Measurements from ENCODE around the gene CIB4.

Gene CIB4

DNA sequence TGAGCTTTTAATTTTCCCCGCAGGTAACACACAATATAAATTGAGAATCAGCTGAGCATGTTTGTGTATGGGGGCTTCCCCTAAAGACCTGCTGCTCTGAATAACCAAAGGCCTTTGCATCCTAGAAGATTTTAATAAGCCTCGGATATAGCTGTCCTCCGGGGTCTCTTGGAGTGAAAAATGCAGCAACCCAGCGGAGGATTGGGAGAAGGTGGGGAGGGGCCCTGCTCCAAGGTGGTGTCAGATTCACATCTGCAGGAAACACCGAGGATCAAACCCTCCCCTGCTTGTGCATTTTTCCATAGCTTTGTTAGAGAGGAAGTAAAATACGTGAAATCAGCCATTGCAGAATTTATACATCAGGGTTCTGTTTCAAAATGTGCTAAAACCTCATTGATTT is 100.2 kb downstream of the CIB4 start:
- Histone ChIP-seq H3K23ac (ENCODE audit: low read length) (no peak overlapping the region), H3K56ac (ENCODE audit: low read length) (no peak overlapping the region), H3K9ac (ENCODE audit: low read length) (no peak overlapping the region), H3K4me2 (ENCODE audit: low read length) (no peak overlapping the region), H4K5ac (ENCODE audit: low read length) (no peak overlapping the region), H2BK120ac (ENCODE audit: low read depth, low read length) (no peak overlapping the region), H2AK5ac (ENCODE audit: low read length) (no peak overlapping the region), H3K27me3 (ENCODE audit: insufficient read depth, low read length, poor library complexity) (no peaks in the 10 kb centered on the region), H3K27ac (ENCODE audit: low read depth, low read length) (no peak overlapping the region), H3K36me3 (ENCODE audit: control insufficient read depth, insufficient read depth, low read length) (no peaks in the 10 kb centered on the region), H3K18ac (ENCODE audit: low read length) (no peak overlapping the region), H3K4ac (ENCODE audit: low read depth, low read length) (no peak overlapping the region), H2BK5ac (ENCODE audit: low read length) (no peak overlapping the region), H3K79me1 (ENCODE audit: low read length) (no peaks in the 10 kb centered on the region), H3K4me3 (ENCODE audit: low read length) (no peak overlapping the region), H2BK15ac (replicated peaks; ENCODE audit: low read depth) (no peak overlapping the region), H3K4me1 (ENCODE audit: control insufficient read depth, low read depth, low read length) (no peaks in the 10 kb centered on the region), H3K79me2 (ENCODE audit: control insufficient read depth, insufficient read depth, low read length) (no peaks in the 10 kb centered on the region), H4K8ac (ENCODE audit: low read depth, low read length) (no peak overlapping the region)
- WGBS (ENCODE audit: extremely low coverage, insufficient coverage, low lambda C conversion rate): no CpG with 5 or more reads among the region's 6 CpGs
- DNase-seq: no peak

DNA sequence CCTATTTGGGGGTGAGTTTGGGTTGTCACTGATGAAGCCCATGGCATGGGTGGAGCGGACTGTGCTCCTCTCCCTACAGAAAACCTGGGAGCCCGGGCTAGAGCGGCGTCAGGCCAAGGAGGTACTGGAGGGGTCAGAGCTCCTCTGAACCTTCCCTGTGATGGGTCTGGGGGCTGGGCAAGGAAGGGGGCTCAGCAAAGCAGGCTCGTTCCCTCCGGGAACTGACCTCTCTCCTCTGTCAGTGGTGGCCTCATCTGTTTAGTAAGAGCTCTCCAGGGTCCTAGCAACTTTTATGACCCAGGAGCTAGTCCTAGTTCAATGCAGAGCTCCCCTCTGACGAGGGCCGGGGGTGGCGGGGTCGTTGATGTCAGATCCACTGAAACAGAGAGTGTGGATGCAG is 100.9 kb downstream of the CIB4 start:
- Histone ChIP-seq H4K5ac (ENCODE audit: low read length) (no peak overlapping the region), H2BK5ac (ENCODE audit: low read length) (no peak overlapping the region)

DNA sequence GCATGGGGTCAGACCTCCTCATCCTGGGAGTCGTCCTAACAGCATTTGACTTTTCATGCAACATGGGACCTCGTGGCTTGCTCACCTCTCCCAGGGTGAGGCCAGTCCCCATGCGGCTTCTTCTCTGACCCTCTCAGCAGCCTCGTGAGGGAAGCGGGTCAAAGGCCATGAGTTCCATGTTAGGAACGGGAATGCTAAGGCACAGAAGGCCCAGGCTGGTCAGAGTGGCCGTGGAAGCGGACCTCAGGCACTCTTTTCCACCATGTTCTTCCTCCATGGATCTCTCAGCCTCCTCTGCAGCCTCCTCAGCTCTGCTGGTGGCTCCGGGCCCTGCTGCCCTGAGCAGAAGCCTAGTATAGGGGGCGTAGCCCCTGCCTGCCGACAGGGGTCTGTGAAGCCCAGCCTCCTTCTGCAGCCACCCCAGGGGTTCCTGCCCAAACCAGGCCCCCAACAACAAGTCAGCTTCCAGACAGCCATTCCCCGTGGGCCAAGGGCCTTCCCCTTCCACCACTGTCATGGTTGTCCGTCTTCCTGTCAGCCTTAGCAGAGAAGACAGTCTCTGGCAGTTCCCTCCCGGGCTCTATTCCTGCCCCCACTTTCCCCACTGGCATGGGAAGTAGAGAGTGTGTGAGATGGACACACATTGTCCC is 103.2 kb downstream of the CIB4 start:
- Histone ChIP-seq H3K9ac (ENCODE audit: low read length) (no peak overlapping the region), H3K4me1 (ENCODE audit: control insufficient read depth, low read depth, low read length) (no peaks in the 10 kb centered on the region), H3K4ac (ENCODE audit: low read depth, low read length) (no peak overlapping the region), H3K27ac (ENCODE audit: low read depth, low read length) (no peak overlapping the region), H3K23ac (ENCODE audit: low read length) (no peak overlapping the region), H4K8ac (ENCODE audit: low read depth, low read length) (no peak overlapping the region), H2BK120ac (ENCODE audit: low read depth, low read length) (no peak overlapping the region), H4K5ac (ENCODE audit: low read length) (no peak overlapping the region), H3K56ac (ENCODE audit: low read length) (no peak overlapping the region), H3K36me3 (ENCODE audit: control insufficient read depth, insufficient read depth, low read length) (no peaks in the 10 kb centered on the region), H3K4me3 (ENCODE audit: low read length) (no peak overlapping the region), H3K79me2 (ENCODE audit: control insufficient read depth, insufficient read depth, low read length) (no peaks in the 10 kb centered on the region), H2AK5ac (ENCODE audit: low read length) (no peak overlapping the region), H3K18ac (ENCODE audit: low read length) (no peak overlapping the region), H2BK5ac (ENCODE audit: low read length) (no peak overlapping the region), H3K79me1 (ENCODE audit: low read length) (no peaks in the 10 kb centered on the region), H2BK15ac (replicated peaks; ENCODE audit: low read depth) (no peak overlapping the region), H3K4me2 (ENCODE audit: low read length) (no peak overlapping the region), H3K27me3 (ENCODE audit: insufficient read depth, low read length, poor library complexity) (no peaks in the 10 kb centered on the region)
- DNase-seq: no peak
- WGBS (ENCODE audit: extremely low coverage, insufficient coverage, low lambda C conversion rate): no CpG with 5 or more reads among the region's 14 CpGs

More for the DNA sequence above, 100.9 kb downstream of the CIB4 start:
- no peak overlapping the region for H3K27ac ChIP-seq (ENCODE audit: low read depth, low read length)
- H3K18ac ChIP-seq (ENCODE audit: low read length): no peak overlapping the region
- H3K56ac ChIP-seq (ENCODE audit: low read length): no peak overlapping the region
- no peaks in the 10 kb centered on the region for H3K4me1 ChIP-seq (ENCODE audit: control insufficient read depth, low read depth, low read length)
- no peak overlapping the region for H3K23ac ChIP-seq (ENCODE audit: low read length)
- no peaks in the 10 kb centered on the region for H3K27me3 ChIP-seq (ENCODE audit: insufficient read depth, low read length, poor library complexity)
- H3K9ac ChIP-seq (ENCODE audit: low read length): no peak overlapping the region
- H3K4ac ChIP-seq (ENCODE audit: low read depth, low read length): no peak overlapping the region
- no peak overlapping the region for H3K4me3 ChIP-seq (ENCODE audit: low read length)
- no CpG with 5 or more reads among the region's 10 CpGs for WGBS (ENCODE audit: extremely low coverage, insufficient coverage, low lambda C conversion rate)
- H2AK5ac ChIP-seq (ENCODE audit: low read length): no peak overlapping the region
- DNase-seq: no peak
- H3K79me2 ChIP-seq (ENCODE audit: control insufficient read depth, insufficient read depth, low read length): no peaks in the 10 kb centered on the region
- no peak overlapping the region for H3K4me2 ChIP-seq (ENCODE audit: low read length)
- no peak overlapping the region for H2BK15ac ChIP-seq (replicated peaks; ENCODE audit: low read depth)
- H2BK120ac ChIP-seq (ENCODE audit: low read depth, low read length): no peak overlapping the region
- no peak overlapping the region for H4K8ac ChIP-seq (ENCODE audit: low read depth, low read length)
- no peaks in the 10 kb centered on the region for H3K36me3 ChIP-seq (ENCODE audit: control insufficient read depth, insufficient read depth, low read length)
- no peaks in the 10 kb centered on the region for H3K79me1 ChIP-seq (ENCODE audit: low read length)

- Histone ChIP-seq H3K79me1 (ENCODE audit: low read length) (no peaks in the 10 kb centered on the region), H3K4ac (ENCODE audit: low read depth, low read length) (no peak overlapping the region), H2BK120ac (ENCODE audit: low read depth, low read length) (no peak overlapping the region), H3K4me2 (ENCODE audit: low read length) (no peak overlapping the region), H3K79me2 (ENCODE audit: control insufficient read depth, insufficient read depth, low read length) (no peaks in the 10 kb centered on the region), H2AK5ac (ENCODE audit: low read length) (no peak overlapping the region), H3K27me3 (ENCODE audit: insufficient read depth, low read length, poor library complexity) (no peaks in the 10 kb centered on the region), H3K56ac (ENCODE audit: low read length) (no peak overlapping the region), H3K18ac (ENCODE audit: low read length) (no peak overlapping the region), H3K23ac (ENCODE audit: low read length) (no peak overlapping the region), H2BK15ac (replicated peaks; ENCODE audit: low read depth) (no peak overlapping the region), H4K8ac (ENCODE audit: low read depth, low read length) (no peak overlapping the region), H3K27ac (ENCODE audit: low read depth, low read length) (no peak overlapping the region), H4K5ac (ENCODE audit: low read length) (no peak overlapping the region), H3K36me3 (ENCODE audit: control insufficient read depth, insufficient read depth, low read length) (no peaks in the 10 kb centered on the region), H3K4me1 (ENCODE audit: control insufficient read depth, low read depth, low read length) (no peaks in the 10 kb centered on the region), H2BK5ac (ENCODE audit: low read length) (no peak overlapping the region), H3K9ac (ENCODE audit: low read length) (no peak overlapping the region), H3K4me3 (ENCODE audit: low read length) (no peak overlapping the region)
- no peak for DNase-seq
- WGBS (ENCODE audit: extremely low coverage, insufficient coverage, low lambda C conversion rate): no CpG with 5 or more reads among the region's 17 CpGs
Observed at GRCh38 chr2:26537069-26537825, 103.9 kb downstream of the CIB4 start.

DNA sequence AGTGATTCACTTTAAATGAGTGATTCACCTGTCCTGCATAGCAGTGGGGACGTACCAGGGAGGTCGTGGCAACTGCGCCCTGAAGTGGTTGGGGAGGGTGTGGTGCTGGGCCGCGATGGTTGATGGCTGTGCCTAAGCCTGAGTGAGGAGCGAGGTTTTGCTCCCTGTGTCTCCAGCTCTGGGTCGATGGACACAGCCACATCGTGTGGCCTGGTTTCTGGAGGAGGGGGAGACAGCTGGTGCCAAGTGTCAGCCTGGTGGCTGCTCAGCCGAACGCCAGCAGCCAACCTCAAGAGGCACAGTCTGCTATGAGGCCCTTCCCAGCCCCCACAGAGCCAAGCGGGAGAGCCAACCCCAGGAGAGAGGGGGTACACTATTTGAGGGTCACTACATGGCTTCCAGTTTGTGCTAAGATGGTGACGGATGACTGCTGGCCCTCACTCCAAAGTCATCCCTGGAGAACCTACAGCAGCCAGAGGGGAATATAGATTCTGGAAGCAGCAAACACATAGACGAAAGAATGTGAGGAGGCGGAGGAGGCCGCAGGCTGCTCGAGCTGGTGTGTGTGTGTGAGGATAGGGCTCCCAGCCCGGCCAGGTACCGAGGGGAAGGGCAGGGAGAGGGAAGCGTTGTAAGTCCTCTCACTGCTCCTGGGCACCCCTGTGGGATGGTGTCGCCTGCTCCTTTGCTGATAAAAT is 104.6 kb downstream of the CIB4 start:
- H3K27me3 ChIP-seq (ENCODE audit: insufficient read depth, low read length, poor library complexity): no peaks in the 10 kb centered on the region
- no peak overlapping the region for H3K4ac ChIP-seq (ENCODE audit: low read depth, low read length)
- no CpG with 5 or more reads among the region's 20 CpGs for WGBS (ENCODE audit: extremely low coverage, insufficient coverage, low lambda C conversion rate)
- no peak overlapping the region for H4K5ac ChIP-seq (ENCODE audit: low read length)
- H2BK120ac ChIP-seq (ENCODE audit: low read depth, low read length): no peak overlapping the region
- H3K79me2 ChIP-seq (ENCODE audit: control insufficient read depth, insufficient read depth, low read length): no peaks in the 10 kb centered on the region
- H3K4me2 ChIP-seq (ENCODE audit: low read length): no peak overlapping the region
- no peak overlapping the region for H2BK5ac ChIP-seq (ENCODE audit: low read length)
- H3K23ac ChIP-seq (ENCODE audit: low read length): no peak overlapping the region
- H3K27ac ChIP-seq (ENCODE audit: low read depth, low read length): no peak overlapping the region
- H4K8ac ChIP-seq (ENCODE audit: low read depth, low read length): no peak overlapping the region
- no peak overlapping the region for H3K56ac ChIP-seq (ENCODE audit: low read length)
- H3K18ac ChIP-seq (ENCODE audit: low read length): no peak overlapping the region
- no peaks in the 10 kb centered on the region for H3K36me3 ChIP-seq (ENCODE audit: control insufficient read depth, insufficient read depth, low read length)
- H3K9ac ChIP-seq (ENCODE audit: low read length): no peak overlapping the region
- H3K4me1 ChIP-seq (ENCODE audit: control insufficient read depth, low read depth, low read length): no peaks in the 10 kb centered on the region
- no peak overlapping the region for H2BK15ac ChIP-seq (replicated peaks; ENCODE audit: low read depth)
- H2AK5ac ChIP-seq (ENCODE audit: low read length): no peak overlapping the region
- H3K4me3 ChIP-seq (ENCODE audit: low read length): no peak overlapping the region
- no peaks in the 10 kb centered on the region for H3K79me1 ChIP-seq (ENCODE audit: low read length)
- no peak for DNase-seq

All from mesendoderm (in vitro differentiated cells).